Memory B cell (primary cell): ENCODE results near the gene UBE2O.
"Not testable (repeated sequence)": the region's sequence is repeated elsewhere in the genome, so short reads cannot be mapped to it uniquely, and the experiment has no call there.

Source experiments
- ATAC-seq: fragments of 150-1000 bp; cut with Tn5 transposase; 2 replicates; pipeline ENCODE4 v1.10.0; 2021; ENCODE audit warnings: low read depth, mild to moderate bottlenecking, moderate library complexity
- DNase-seq, 2 donors: peaks; one replicate each; pipeline ENCODE4 v3.0.0; 2022; ENCODE audit warnings: low spot score in 2 of 2
- H3K27ac Mint-ChIP-seq: one replicate; pipeline ENCODE4 v1.8.0; 2022; ENCODE audit warnings: mild to moderate bottlenecking, moderate library complexity, mixed read lengths
- H3K27me3 Mint-ChIP-seq: one replicate; pipeline ENCODE4 v1.8.0; 2022; ENCODE audit warnings: mixed read lengths
- H3K36me3 Mint-ChIP-seq: one replicate; pipeline ENCODE4 v1.8.0; 2022; ENCODE audit warnings: mild to moderate bottlenecking, mixed read lengths
- H3K4me1 Mint-ChIP-seq: one replicate; pipeline ENCODE4 v1.8.0; 2022; ENCODE audit warnings: mixed read lengths
- H3K4me3 Mint-ChIP-seq: one replicate; pipeline ENCODE4 v1.8.0; 2022; ENCODE audit warnings: mild to moderate bottlenecking, moderate library complexity, mixed read lengths
- H3K9me3 Mint-ChIP-seq: one replicate; pipeline ENCODE4 v1.8.0; 2022; ENCODE audit warnings: mixed read lengths

The UBE2O gene

DNA sequence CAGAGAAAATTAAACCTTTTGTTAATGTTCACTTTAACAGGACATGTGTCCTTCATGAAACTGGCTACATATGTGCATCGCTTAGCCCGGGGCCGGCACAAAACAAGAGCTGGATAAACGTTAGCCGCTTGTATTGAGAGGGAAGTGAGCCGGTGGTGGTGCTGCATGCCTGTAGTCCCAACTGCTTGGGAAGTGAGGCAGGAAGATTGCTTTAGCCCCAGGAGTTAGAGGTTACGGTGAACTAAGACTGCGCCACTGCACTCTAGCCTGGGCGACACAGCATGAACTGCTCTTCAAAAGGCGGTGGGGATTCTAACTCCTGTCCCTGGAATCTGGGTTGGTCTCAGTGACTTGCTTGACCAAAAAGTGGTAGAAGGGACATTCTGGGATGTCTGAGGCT lies 83.6 kb downstream of the UBE2O start:
- H3K27me3 Mint-ChIP-seq: peaks cover 7% of the 10 kb centered on the region
- no peak for ATAC-seq

DNA sequence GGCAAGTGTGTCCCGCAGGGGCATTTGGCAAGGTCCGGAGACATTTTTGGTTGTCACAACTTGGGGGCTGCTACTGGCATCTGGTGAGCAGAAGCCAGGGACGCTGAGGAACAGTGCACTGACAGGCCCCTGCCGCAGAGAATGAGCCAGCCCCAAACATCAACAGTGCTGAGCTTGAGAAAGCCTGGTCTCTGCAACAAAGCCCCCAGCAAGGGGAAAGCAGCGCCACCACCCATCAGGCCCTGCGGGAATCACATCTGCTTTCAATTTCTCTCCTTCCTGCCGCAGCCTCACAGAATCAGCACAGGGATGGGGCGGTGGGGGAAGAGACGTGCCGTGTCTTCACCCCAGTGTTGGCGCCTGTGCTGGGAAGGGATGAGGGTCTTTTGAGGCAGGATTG lies 84.4 kb downstream of the UBE2O start:
- Mint-ChIP-seq H3K36me3 (no peaks in the 10 kb centered on the region), H3K27me3 (peaks cover 7% of the 10 kb centered on the region), H3K27ac (no peak overlapping the region), H3K4me1 (no peaks in the 10 kb centered on the region), H3K4me3 (no peak overlapping the region), H3K9me3 (no peaks in the 10 kb centered on the region)
- DNase-seq (no peak), ATAC-seq (no peak)

More for the DNA sequence above, 83.6 kb downstream of the UBE2O start:
- no peak overlapping the region for H3K27ac Mint-ChIP-seq
- no peak overlapping the region for H3K4me3 Mint-ChIP-seq
- H3K36me3 Mint-ChIP-seq: no peaks in the 10 kb centered on the region
- no peaks in the 10 kb centered on the region for H3K9me3 Mint-ChIP-seq
- DNase-seq: no peak
- no peaks in the 10 kb centered on the region for H3K4me1 Mint-ChIP-seq

DNA sequence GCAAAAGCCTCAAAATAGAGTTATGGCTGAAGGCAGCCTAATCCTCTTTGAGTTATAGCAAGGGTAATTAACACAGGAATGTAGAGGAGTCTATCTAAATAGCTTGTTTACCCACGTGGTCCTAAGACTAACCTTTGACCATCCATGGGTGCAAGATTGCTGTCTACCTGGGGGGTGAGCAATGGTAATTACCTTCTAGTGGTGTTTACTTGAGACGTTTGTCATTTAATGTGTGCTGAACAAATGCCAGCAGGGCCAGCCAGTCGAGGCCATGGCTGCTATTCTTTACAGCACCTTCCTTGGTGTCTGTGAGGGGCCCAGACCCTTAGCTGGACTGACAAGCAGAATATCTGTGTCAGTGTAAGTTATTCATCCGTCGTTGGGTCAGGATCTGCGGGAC lies 85.3 kb downstream of the UBE2O start:
- no peak overlapping the region for H3K4me3 Mint-ChIP-seq

DNA sequence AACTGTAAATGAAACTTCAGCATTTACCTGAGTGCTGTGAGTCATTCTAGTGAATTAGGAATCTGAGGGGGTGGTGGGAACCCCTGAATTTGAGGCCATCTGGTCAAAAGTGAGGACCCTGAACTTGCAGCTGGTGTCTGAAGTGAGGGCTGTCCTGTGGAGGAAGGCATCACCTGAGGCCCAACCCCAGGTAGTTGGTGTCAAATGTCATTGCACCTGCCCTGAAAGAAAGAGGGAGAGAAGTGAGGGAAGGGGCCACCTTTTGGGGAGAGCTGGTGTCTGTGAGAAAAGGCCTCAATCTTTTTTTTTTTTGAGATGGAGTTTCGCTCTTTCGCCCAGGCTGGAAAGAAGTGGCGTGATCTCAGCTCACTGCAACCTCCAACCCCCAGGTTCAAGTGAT lies 86.7 kb downstream of the UBE2O start:
- H3K36me3 Mint-ChIP-seq: no peaks in the 10 kb centered on the region
- H3K27me3 Mint-ChIP-seq: peaks cover 4% of the 10 kb centered on the region
- H3K4me3 Mint-ChIP-seq: no peak overlapping the region
- no peaks in the 10 kb centered on the region for H3K4me1 Mint-ChIP-seq
- no peak overlapping the region for H3K27ac Mint-ChIP-seq
- ATAC-seq (no peak), DNase-seq (no peak)
- H3K9me3 Mint-ChIP-seq: no peaks in the 10 kb centered on the region

More for the DNA sequence above, 85.3 kb downstream of the UBE2O start:
- DNase-seq (no peak), ATAC-seq (no peak)
- Mint-ChIP-seq H3K27me3 (peaks cover 7% of the 10 kb centered on the region), H3K4me1 (no peaks in the 10 kb centered on the region), H3K27ac (no peak overlapping the region), H3K36me3 (no peaks in the 10 kb centered on the region), H3K9me3 (no peaks in the 10 kb centered on the region)

DNA sequence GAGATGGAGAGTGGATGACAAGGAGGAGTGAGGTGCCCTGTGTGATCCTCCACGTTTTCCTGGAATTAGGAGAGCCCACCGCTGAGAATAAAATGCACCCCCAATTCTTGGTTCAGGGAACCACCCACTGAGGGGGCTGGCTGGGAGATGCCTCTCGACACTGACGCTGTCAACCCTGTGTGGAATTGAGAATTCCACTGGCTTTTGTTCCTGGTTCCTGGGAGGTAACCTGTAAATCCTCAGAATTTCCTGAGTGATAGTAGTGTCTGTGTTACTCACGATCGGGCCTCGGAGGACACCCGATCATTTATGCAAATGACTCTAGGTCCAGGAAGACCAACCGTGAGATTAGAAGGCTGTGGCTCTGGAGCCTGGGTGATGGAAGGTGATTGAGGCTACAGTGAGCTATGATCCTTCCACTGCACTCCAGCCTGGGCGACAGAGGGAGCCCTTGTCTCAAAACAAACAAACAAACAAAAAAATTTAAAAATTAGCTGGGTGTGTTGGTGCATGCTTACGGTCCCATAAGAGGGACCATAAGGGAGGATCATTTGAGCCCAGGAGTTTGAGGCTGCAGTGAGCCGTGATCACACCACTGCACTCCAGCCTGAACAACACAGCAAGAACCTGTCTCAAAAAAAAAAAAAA lies 87.6 kb downstream of the UBE2O start:
- Mint-ChIP-seq H3K27ac (no peak overlapping the region), H3K9me3 (no peaks in the 10 kb centered on the region), H3K36me3 (no peaks in the 10 kb centered on the region), H3K4me3 (no peak overlapping the region), H3K27me3 (peaks cover 4% of the 10 kb centered on the region), H3K4me1 (no peaks in the 10 kb centered on the region)
- ATAC-seq (peak; percentile 37), DNase-seq (no peak)

DNA sequence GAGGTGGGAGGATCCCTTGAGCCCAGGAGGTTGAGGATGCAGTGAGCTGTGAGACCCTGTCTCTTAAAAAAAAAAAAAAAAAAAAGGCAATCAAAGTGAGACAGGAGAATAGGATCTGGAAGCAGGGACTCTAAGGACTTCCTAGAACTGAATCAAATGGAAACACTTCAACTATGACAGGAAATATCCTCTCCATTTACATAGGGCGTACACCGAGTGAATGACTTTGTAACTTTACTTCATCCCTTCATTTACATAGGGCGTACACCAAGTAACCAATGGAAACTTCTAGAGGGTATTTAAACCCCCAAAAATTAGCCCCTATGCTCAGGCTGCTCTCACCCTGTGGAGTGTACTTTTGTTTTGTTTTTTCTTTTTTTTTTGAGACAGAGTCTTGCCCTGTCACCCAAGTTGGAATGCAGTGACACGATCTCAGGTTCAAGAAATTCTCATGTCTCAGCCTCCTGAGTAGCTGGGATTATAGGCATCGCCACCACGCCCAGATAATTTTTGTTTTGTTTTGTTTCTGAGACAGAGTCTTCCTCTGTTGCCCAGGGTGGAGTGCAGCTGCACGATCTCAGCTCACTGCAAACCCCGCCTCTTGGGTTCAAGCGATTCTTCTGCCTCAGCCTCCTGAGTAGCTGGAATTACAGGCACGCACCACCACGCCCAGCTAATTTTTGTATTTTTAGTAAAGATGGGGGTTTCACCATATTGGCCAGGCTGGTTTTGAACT lies 89.7 kb downstream of the UBE2O start:
- no peaks in the 10 kb centered on the region for H3K9me3 Mint-ChIP-seq
- DNase-seq: no peak
- no peak overlapping the region for H3K4me3 Mint-ChIP-seq
- peaks cover 1% of the 10 kb centered on the region for H3K27me3 Mint-ChIP-seq
- no peak overlapping the region for H3K27ac Mint-ChIP-seq
- no peaks in the 10 kb centered on the region for H3K36me3 Mint-ChIP-seq
- no peak for ATAC-seq
- no peaks in the 10 kb centered on the region for H3K4me1 Mint-ChIP-seq

DNA sequence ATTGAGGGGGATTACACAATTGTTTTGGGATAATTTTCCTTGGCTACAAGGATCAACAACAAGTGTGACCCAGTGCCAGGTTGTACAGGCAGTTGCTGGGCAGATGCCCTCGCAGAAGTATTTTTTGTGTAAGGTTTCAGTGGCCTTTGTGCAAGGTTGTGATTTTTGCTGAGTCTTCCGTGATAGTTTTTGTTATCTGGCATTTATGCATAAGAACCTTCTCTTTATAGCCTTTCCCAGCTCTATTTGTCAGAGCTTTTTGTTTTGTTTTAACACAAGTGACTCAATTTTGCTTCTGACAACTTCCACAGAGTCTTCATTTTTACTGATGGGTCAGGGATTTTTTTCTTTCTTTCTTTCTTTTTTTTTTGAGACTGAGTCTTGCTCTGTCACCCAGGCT lies 92.5 kb downstream of the UBE2O start:
- DNase-seq: no peak
- ATAC-seq: no peak
- H3K4me3 Mint-ChIP-seq: no peak overlapping the region
- no peaks in the 10 kb centered on the region for H3K9me3 Mint-ChIP-seq
- peaks cover 4% of the 10 kb centered on the region for H3K4me1 Mint-ChIP-seq
- H3K36me3 Mint-ChIP-seq: no peaks in the 10 kb centered on the region
- no peaks in the 10 kb centered on the region for H3K27me3 Mint-ChIP-seq
- no peak overlapping the region for H3K27ac Mint-ChIP-seq

DNA sequence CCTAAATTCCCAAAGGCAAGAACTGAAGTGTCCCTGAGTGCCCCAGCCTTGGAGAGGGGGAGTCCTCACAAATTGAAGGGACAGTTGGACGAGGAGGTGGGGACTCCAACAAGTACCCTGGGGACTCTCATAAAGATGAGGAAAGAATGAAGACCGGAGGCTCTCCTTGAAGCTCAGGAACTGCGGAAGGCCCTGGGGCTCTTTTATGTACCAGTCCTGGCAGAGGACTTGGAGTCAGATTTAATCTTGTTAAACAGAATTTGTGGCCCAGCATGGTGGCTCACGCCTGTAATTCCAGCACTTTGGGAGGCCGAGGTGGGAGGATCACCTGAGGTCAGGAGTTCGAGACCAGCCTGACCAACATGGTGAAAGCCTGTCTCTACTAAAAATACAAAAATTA lies 93.2 kb downstream of the UBE2O start:
- H3K27me3 Mint-ChIP-seq, ATAC-seq, H3K27ac Mint-ChIP-seq, DNase-seq, H3K4me1 Mint-ChIP-seq, H3K36me3 Mint-ChIP-seq, H3K9me3 Mint-ChIP-seq, H3K4me3 Mint-ChIP-seq: not testable (repeated sequence)

DNA sequence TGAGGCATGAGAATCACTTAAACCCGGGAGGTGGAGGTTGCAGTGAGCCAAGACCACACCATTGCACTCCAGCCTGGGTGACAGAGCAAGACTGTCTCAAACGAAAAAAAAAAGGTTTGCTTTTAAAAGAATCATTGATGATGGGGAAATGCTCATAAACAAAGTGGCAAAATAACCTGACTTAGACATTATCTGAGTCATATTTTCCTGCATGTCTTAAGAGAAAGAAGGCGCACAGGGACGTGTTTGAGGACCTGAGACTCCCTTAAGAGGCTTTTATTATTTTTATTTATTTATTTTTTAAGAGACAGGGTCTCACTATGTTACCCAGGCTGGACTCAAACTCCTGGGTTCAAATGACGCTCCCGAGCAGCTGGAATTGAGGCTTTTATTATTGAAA lies 93.6 kb downstream of the UBE2O start:
- no peaks in the 10 kb centered on the region for H3K9me3 Mint-ChIP-seq
- H3K27me3 Mint-ChIP-seq: no peaks in the 10 kb centered on the region
- no peak overlapping the region for H3K4me3 Mint-ChIP-seq
- H3K4me1 Mint-ChIP-seq: peaks cover 6% of the 10 kb centered on the region
- no peak for DNase-seq
- no peak for ATAC-seq
- H3K27ac Mint-ChIP-seq: no peak overlapping the region
- H3K36me3 Mint-ChIP-seq: no peaks in the 10 kb centered on the region

DNA sequence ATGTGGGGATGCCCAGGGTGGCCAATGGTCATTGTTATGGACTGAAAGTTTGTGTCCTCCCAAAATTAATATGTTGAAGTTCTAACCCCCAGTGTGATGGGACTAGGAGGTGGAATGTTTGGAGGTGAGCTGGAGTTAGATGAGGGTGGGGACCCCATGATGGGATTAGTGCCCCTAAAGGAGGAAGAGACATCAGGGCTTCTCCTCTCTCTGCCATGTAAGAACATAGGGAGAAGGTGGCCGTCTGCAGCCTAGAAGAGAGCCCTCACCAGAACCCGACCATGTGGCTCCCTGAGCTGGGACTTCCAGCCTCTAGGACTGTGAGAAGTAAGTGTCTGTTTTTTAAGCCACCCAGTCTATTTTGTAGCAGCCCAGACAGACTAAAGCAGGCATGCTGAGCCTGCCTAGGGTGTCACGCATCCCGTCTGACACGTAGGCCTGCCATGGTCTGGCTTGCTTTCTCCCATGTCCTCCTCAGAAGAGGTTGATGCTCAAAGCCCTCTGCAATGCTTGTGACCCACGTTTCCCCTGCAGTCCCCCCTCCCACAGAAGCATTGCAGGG lies 95.3 kb downstream of the UBE2O start:
- no peak for ATAC-seq
- H3K27me3 Mint-ChIP-seq: no peaks in the 10 kb centered on the region
- H3K4me1 Mint-ChIP-seq: peaks cover 11% of the 10 kb centered on the region
- no peaks in the 10 kb centered on the region for H3K36me3 Mint-ChIP-seq
- H3K27ac Mint-ChIP-seq: no peak overlapping the region
- H3K4me3 Mint-ChIP-seq: no peak overlapping the region
- DNase-seq: no peak
- H3K9me3 Mint-ChIP-seq: no peaks in the 10 kb centered on the region

DNA sequence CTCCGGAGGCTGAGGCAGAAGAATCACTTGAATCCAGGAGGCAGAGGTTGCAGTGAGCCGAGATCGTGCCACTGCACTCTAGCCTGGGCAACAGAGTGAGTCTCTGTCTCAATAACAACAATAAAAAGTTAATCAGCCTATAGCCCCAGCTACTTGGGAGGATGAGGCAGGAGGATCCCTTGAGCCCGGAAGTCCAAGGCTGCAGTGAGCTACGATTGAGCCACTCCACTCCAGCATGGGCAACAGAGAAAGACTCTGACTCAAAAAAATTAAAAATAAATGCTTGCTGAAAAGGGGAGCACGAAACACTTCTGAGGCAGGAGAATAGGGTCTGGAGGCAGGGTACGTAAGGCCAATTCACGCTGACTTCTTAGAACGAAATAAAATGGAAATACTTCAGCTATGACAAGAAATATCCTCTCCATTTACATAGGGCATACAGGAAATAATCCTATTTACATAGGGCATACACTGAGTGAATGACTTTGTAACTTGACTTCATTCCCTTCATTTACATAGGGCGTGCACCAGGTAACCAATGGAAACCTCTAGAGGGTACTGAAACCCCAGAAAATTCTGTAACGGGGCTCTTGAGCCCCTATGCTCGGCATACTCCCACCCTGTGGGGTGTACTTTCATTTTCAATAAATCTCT lies 96.0 kb downstream of the UBE2O start:
- no peaks in the 10 kb centered on the region for H3K27me3 Mint-ChIP-seq
- H3K4me1 Mint-ChIP-seq: peaks cover 14% of the 10 kb centered on the region
- H3K4me3 Mint-ChIP-seq: no peak overlapping the region
- DNase-seq (no peak), ATAC-seq (no peak)
- H3K9me3 Mint-ChIP-seq: no peaks in the 10 kb centered on the region
- no peaks in the 10 kb centered on the region for H3K36me3 Mint-ChIP-seq
- peak overlapping the region; percentile 45 for H3K27ac Mint-ChIP-seq

DNA sequence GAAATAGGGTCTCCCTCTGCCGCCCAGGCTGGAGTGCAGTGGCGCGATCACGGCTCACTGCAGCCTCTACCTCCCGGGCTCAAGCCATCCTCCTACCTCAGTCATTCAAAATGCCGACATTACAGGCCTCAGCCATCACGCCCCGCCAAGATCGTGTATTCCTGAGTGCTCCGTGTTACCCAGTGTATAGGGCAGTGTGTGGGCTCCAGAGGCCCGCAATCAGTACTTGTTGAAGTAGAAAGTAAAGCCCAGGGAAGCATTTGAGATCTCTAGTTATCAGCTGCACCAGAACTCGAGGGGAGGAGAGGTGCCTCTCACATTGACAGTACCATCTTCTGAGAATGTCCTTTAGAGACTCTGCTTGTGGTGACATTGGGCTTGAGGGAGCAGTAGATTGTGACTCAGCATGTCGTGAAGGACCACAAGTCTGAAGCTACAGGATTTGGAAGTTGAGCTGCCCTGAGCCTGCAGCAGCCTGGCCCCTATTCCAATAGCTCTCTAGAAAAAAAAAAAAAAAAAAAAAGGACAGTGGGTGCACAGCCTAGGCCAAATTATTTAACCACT lies 98.1 kb downstream of the UBE2O start:
- Mint-ChIP-seq H3K27ac (no peak overlapping the region), H3K27me3 (no peaks in the 10 kb centered on the region), H3K36me3 (no peaks in the 10 kb centered on the region), H3K4me3 (peak overlapping the region; percentile 94), H3K9me3 (no peaks in the 10 kb centered on the region), H3K4me1 (peaks cover 17% of the 10 kb centered on the region)
- DNase-seq: no peak
- ATAC-seq: no peak

DNA sequence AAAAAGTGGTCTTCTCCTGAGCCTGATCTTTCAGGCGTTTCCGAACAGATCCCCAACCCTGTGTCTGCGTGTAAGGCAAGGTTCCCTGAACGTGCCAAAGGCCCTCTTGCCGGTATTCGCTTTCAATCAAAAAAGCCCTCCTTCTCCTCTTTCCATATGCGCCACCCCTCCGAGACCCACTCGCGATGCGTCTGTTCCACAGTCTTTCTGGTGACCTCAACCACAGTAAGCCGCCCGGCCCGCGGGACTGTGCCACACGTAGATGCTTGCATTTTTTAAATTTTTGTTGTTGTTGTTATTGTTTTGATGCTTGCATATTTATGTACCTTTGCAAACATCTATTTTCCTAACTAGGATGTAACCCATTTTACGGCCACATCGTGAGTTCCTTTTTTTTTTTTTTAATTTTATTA lies 98.6 kb downstream of the UBE2O start:
- Mint-ChIP-seq H3K36me3 (no peaks in the 10 kb centered on the region), H3K27me3 (no peaks in the 10 kb centered on the region), H3K4me3 (peak overlapping the region; percentile 94), H3K27ac (peak overlapping the region; percentile 88), H3K4me1 (peaks cover 17% of the 10 kb centered on the region), H3K9me3 (no peaks in the 10 kb centered on the region)
- DNase-seq (no peak), ATAC-seq (no peak)
